ENCODE measurements around the gene ATP5F1D. TPM values are rescaled to one million over a fixed set of nuclear protein-coding genes. Genes with fewer than 3 reads are reported as not detected.

The ATP5F1D gene
- 80.5 to 189 TPM (median 176 TPM) in 5 replicates for total RNA-seq (2022; extraction: Qiagen RNA extraction)

GRCh38 chr19:1241417-1242095 lies at the start of gene ATP5F1D:
ATP5F1D (plus strand) TSS chr19:1241751; CDS start chr19:1241851, 100 bp downstream.

GRCh38 chr19:1205114-1206099 lies 36.1 kb upstream of the ATP5F1D start, which contains the start of gene STK11:
STK11 (plus strand) TSS chr19:1205778; CDS start chr19:1206914, 1,136 bp downstream.

GRCh38 chr19:1237754-1238368 lies 3.7 kb upstream of the ATP5F1D start, which contains the start of gene CBARP:
CBARP (minus strand) TSS chr19:1238005; CDS start chr19:1236100, 1,905 bp downstream.

GRCh38 chr19:1248139-1248785 lies 6.7 kb downstream of the ATP5F1D start, which contains the start of gene MIDN:
MIDN (plus strand) TSS chr19:1248583; CDS start chr19:1250297, 1,714 bp downstream.

GRCh38 chr19:1269065-1269477 lies 27.5 kb downstream of the ATP5F1D start, which contains the start of gene CIRBP:
CIRBP (plus strand) TSS chr19:1269332; CDS start chr19:1270934, 1,602 bp downstream.

GRCh38 chr19:1275260-1275975 lies 33.9 kb downstream of the ATP5F1D start, which contains the start of gene FAM174C:
FAM174C (plus strand) TSS chr19:1275530; CDS start chr19:1275550, 20 bp downstream.

GRCh38 chr19:1285737-1286360 lies 44.3 kb downstream of the ATP5F1D start, which contains the start of gene EFNA2:
EFNA2 (plus strand) TSS chr19:1285873; CDS start chr19:1286169, 296 bp downstream.

Other genes starting within 250 kb of the ATP5F1D start
- 2.5 to 3.5 TPM (median 3.2 TPM) in 5 replicates for gene GRIN3B, start 241.3 kb upstream of the ATP5F1D start, total RNA-seq (2022; extraction: Qiagen RNA extraction)
- gene TMEM259, start 220.6 kb upstream of the ATP5F1D start, total RNA-seq (2022; extraction: Qiagen RNA extraction) = 80.7 to 142 TPM (median 126 TPM) in 5 replicates
- gene RNU6-2, start 220.2 kb upstream of the ATP5F1D start, total RNA-seq (2022; extraction: Qiagen RNA extraction) = not detected in 5 replicates
- 77.2 to 98.9 TPM (median 91.0 TPM) in 5 replicates for gene CNN2, start 215.1 kb upstream of the ATP5F1D start, total RNA-seq (2022; extraction: Qiagen RNA extraction)
- gene ABCA7, start 201.6 kb upstream of the ATP5F1D start, total RNA-seq (2022; extraction: Qiagen RNA extraction) = 13.3 to 21.7 TPM (median 16.4 TPM) in 5 replicates
- 2.8 to 5.5 TPM (median 5.4 TPM) in 5 replicates for gene ARHGAP45, start 174.6 kb upstream of the ATP5F1D start, total RNA-seq (2022; extraction: Qiagen RNA extraction)
- gene POLR2E, start 146.4 kb upstream of the ATP5F1D start, total RNA-seq (2022; extraction: Qiagen RNA extraction) = 193 to 258 TPM (median 237 TPM) in 5 replicates
- 415 to 542 TPM (median 517 TPM) in 5 replicates for gene GPX4, start 137.8 kb upstream of the ATP5F1D start, total RNA-seq (2022; extraction: Qiagen RNA extraction)
- 22.2 to 34.9 TPM (median 32.9 TPM) in 5 replicates for gene SBNO2, start 67.5 kb upstream of the ATP5F1D start, total RNA-seq (2022; extraction: Qiagen RNA extraction)
- gene STK11, start 36.0 kb upstream of the ATP5F1D start, total RNA-seq (2022; extraction: Qiagen RNA extraction) = 32.1 to 38.5 TPM (median 36.4 TPM) in 5 replicates
- gene CBARP, start 3.7 kb upstream of the ATP5F1D start, total RNA-seq (2022; extraction: Qiagen RNA extraction) = 2.7 to 5.1 TPM (median 4.3 TPM) in 5 replicates
- gene MIDN, start 6.8 kb downstream of the ATP5F1D start, total RNA-seq (2022; extraction: Qiagen RNA extraction) = 50.1 to 57.1 TPM (median 55.1 TPM) in 5 replicates
- 92.3 to 213 TPM (median 104 TPM) in 5 replicates for gene CIRBP, start 27.6 kb downstream of the ATP5F1D start, total RNA-seq (2022; extraction: Qiagen RNA extraction)
- 45.2 to 91.9 TPM (median 83.0 TPM) in 5 replicates for gene FAM174C, start 33.8 kb downstream of the ATP5F1D start, total RNA-seq (2022; extraction: Qiagen RNA extraction)
- 1.2 to 2.5 TPM (median 2.3 TPM) in 5 replicates for gene EFNA2, start 44.1 kb downstream of the ATP5F1D start, total RNA-seq (2022; extraction: Qiagen RNA extraction)
- 69.7 to 83.5 TPM (median 81.4 TPM) in 5 replicates for gene NDUFS7, start 142.2 kb downstream of the ATP5F1D start, total RNA-seq (2022; extraction: Qiagen RNA extraction)
- gene GAMT, start 159.8 kb downstream of the ATP5F1D start, total RNA-seq (2022; extraction: Qiagen RNA extraction) = 26.6 to 46.5 TPM (median 44.9 TPM) in 5 replicates
- gene DAZAP1, start 165.8 kb downstream of the ATP5F1D start, total RNA-seq (2022; extraction: Qiagen RNA extraction) = 75.0 to 102 TPM (median 94.7 TPM) in 5 replicates
- 1,460 to 2,135 TPM (median 1,895 TPM) in 5 replicates for gene RPS15, start 196.6 kb downstream of the ATP5F1D start, total RNA-seq (2022; extraction: Qiagen RNA extraction)
- 1.1 to 2.3 TPM (median 1.8 TPM) in 5 replicates for gene APC2, start 208.4 kb downstream of the ATP5F1D start, total RNA-seq (2022; extraction: Qiagen RNA extraction)
- 10.6 to 18.4 TPM (median 17.5 TPM) in 5 replicates for gene C19orf25, start 237.5 kb downstream of the ATP5F1D start, total RNA-seq (2022; extraction: Qiagen RNA extraction)
- gene PCSK4, start 248.6 kb downstream of the ATP5F1D start, total RNA-seq (2022; extraction: Qiagen RNA extraction) = 0.62 to 0.86 TPM (median 0.67 TPM) in 5 replicates
- 4.2 to 5.9 TPM (median 5.5 TPM) in 5 replicates for gene REEP6, start 249.4 kb downstream of the ATP5F1D start, total RNA-seq (2022; extraction: Qiagen RNA extraction)

Data from A549 treated with AZD2906 at 1 μM for 4 hours (cell line).